OCI-LY7 (cell line): ENCODE measurements around the gene FAM98A.

ENCODE experiments used
- EZH2phosphoT487 ChIP-seq: fragments of 200-600 bp; sonication (generic); IDR thresholded peaks from 2 replicates; pipeline ENCODE4 v1.6.1; 2018; ENCODE audit warnings: low read depth, borderline replicate concordance, mild to moderate bottlenecking, mixed run types, antibody characterized with exemption, low read length, moderate library complexity, mixed read lengths
- TF ChIP-seq, protein P1 (sequence below): fragments of 200-600 bp; sonication (generic); conservative IDR thresholded peaks from 2 replicates; pipeline ENCODE4 v1.5.1; 2014; ENCODE audit warnings: mild to moderate bottlenecking, antibody characterized with exemption, low read length, moderate library complexity, mixed read lengths

- TF ChIP-seq EZH2phosphoT487, result no peak
- TF ChIP-seq, protein P1, sequence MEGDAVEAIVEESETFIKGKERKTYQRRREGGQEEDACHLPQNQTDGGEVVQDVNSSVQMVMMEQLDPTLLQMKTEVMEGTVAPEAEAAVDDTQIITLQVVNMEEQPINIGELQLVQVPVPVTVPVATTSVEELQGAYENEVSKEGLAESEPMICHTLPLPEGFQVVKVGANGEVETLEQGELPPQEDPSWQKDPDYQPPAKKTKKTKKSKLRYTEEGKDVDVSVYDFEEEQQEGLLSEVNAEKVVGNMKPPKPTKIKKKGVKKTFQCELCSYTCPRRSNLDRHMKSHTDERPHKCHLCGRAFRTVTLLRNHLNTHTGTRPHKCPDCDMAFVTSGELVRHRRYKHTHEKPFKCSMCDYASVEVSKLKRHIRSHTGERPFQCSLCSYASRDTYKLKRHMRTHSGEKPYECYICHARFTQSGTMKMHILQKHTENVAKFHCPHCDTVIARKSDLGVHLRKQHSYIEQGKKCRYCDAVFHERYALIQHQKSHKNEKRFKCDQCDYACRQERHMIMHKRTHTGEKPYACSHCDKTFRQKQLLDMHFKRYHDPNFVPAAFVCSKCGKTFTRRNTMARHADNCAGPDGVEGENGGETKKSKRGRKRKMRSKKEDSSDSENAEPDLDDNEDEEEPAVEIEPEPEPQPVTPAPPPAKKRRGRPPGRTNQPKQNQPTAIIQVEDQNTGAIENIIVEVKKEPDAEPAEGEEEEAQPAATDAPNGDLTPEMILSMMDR, result no peak
Observed at GRCh38 chr2:33614190-33614589, 15.1 kb upstream of the FAM98A start.
